NB4 (cell line): Measurements from ENCODE around the gene E2F3.
"Not testable (repeated sequence)": the region's sequence is repeated elsewhere in the genome, so short reads cannot be mapped to it uniquely, and the experiment has no call there.

Experiments used
- DNase-seq: peaks from one replicate; pipeline ENCODE4 v3.0.0; 2010; ENCODE audit warnings: low read depth
- H3K4me3 ChIP-seq: one replicate; pipeline ENCODE4 v1.5.1; 2011; ENCODE audit warnings: mild to moderate bottlenecking, low read depth, low read length, moderate library complexity
- CTCF ChIP-seq: IDR thresholded peaks from one replicate; pipeline ENCODE4 v1.5.1; 2012; ENCODE audit warnings: low read depth, low read length
- MYC ChIP-seq: IDR thresholded peaks from 2 replicates; pipeline ENCODE4 v1.6.1; 2011; ENCODE audit warnings: low read depth, low read length
- POLR2A ChIP-seq: IDR thresholded peaks from 2 replicates; pipeline ENCODE4 v1.6.1; 2011; ENCODE audit warnings: mild to moderate bottlenecking; ENCODE audit not compliant: insufficient read length; ENCODE audit errors: extremely low read depth
- TF ChIP-seq, protein P1 (sequence below): IDR thresholded peaks from 2 replicates; pipeline ENCODE4 v1.6.1; 2011; ENCODE audit warnings: low read depth, low read length

The E2F3 gene

DNA sequence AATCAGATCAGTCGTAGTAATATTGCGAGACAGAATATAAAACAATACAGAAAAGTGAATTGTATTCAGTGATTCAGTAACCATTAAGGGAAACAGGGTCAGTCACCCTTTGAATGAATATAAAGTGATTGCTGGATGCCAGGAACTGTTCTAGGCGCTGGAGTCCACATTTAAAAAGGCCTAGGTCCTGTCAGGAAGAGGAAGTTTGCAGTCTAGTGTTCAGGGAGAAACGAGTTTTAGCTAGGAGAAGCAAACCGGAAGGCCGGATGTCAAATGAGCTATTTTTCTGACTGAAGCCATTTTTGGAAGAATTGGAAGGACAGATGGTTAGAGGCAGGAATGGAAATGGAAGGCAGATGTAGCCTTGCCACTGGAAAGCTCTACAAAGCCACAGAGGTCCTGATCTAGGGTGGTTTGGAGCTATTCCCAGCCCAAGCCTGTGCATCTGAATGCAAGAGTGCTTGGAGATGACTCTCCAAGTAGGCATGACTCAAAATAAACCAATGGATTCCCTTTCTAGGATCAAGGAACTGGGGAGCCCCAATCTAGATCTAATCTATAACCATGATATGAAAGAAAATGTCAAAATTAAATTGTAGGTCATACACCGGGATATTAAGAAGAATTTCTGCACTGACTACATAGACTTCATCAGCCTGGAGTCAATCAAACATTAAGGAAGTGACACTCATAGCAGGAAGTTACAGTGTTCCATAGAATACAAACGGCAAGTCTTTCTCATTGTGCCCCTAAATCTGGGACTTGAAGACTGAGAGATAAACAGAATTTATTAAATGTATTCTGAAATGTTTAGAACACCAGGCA is 95.7 kb downstream of the E2F3 start:
- DNase-seq: no peak
- H3K4me3 ChIP-seq: no peak overlapping the region
- no peak for TF ChIP-seq POLR2A

- H3K4me3 ChIP-seq: no peak overlapping the region
- no peak for TF ChIP-seq POLR2A
- no peak for TF ChIP-seq MYC
- TF ChIP-seq, protein P1, sequence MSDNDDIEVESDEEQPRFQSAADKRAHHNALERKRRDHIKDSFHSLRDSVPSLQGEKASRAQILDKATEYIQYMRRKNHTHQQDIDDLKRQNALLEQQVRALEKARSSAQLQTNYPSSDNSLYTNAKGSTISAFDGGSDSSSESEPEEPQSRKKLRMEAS: no peak
- TF ChIP-seq CTCF: no peak
- DNase-seq: no peak
Observed at GRCh38 chr6:20498041-20498385, 96.3 kb downstream of the E2F3 start.

DNA sequence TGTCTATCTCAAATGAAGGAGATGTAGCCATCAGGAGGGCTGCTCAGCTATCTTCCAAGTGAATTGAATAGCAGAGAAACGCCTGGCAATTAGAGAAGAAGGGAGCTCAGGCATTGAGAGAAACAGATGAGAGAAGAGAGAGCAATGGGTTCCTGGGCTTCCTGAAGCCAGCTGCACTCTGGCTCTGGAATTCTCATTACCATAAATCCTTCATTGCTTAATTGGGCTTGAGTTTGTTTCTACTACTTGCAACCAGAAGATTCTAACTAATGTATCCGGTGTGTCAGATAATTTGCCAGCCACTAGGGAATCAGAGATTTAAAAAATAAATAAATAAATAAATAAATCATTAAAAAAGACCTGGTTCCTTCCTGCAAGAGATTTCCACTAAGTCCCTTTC is 107.5 kb downstream of the E2F3 start:
- DNase-seq: no peak
- no peak overlapping the region for H3K4me3 ChIP-seq
- TF ChIP-seq CTCF: no peak
- TF ChIP-seq, protein P1: no peak
- TF ChIP-seq POLR2A: no peak
- TF ChIP-seq MYC: no peak

- no peak overlapping the region for H3K4me3 ChIP-seq
- no peak for DNase-seq
- TF ChIP-seq MYC (no peak), CTCF (no peak), POLR2A (no peak)
- TF ChIP-seq, protein P1: no peak
Observed at GRCh38 chr6:20511852-20512251, 110.2 kb downstream of the E2F3 start.

DNA sequence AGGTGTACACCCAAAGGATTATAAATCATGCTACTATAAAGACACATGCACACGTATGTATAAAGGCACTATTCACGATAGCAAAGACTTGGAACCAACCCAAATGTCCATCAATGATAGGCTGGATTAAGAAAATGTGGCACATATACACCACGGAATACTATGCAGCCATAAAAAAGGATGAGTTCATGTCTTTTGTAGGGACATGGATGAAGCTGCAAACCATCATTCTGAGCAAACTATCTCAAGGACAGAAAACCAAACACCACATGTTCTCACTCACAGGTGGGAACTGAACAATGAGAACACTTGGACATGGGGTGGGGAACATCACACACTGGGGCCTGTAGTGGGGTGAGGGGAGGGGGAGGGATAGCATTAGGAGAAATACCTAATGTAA is 123.5 kb downstream of the E2F3 start:
- H3K4me3 ChIP-seq, DNase-seq: not testable (repeated sequence)

- not testable (repeated sequence) for H3K4me3 ChIP-seq
- peak; percentile 10 for TF ChIP-seq CTCF
- DNase-seq: peak; percentile 61
Observed at GRCh38 chr6:20529086-20529448, 127.4 kb downstream of the E2F3 start.

- TF ChIP-seq, protein P1: no peak
- TF ChIP-seq CTCF: no peak
- TF ChIP-seq POLR2A: no peak
- no peak for TF ChIP-seq MYC
- no peak for DNase-seq
- no peak overlapping the region for H3K4me3 ChIP-seq
Observed at GRCh38 chr6:20532881-20533280, 131.2 kb downstream of the E2F3 start.
